Tongue (tissue), 2 donors: ENCODE measurements around the gene MEIKIN. TPM values are rescaled to one million over a fixed set of nuclear protein-coding genes. Genes with fewer than 3 reads are reported as not detected.
"Not testable (repeated sequence)": the region's sequence is repeated elsewhere in the genome, so short reads cannot be mapped to it uniquely, and the experiment has no call there.

Source experiments
- DNase-seq: peaks from one replicate; pipeline ENCODE4 v3.0.0-alpha.2; 2015
- total RNA-seq: library from RNA; depleted of rRNA; stranded (reverse); fragments of >200 nt; gene quantifications from one replicate; pipeline ENCODE4 v1.2.3, GENCODE V29; 2014

MEIKIN gene
- total RNA-seq, 1 donor from 2014 or later = 3.9 TPM

DNA sequence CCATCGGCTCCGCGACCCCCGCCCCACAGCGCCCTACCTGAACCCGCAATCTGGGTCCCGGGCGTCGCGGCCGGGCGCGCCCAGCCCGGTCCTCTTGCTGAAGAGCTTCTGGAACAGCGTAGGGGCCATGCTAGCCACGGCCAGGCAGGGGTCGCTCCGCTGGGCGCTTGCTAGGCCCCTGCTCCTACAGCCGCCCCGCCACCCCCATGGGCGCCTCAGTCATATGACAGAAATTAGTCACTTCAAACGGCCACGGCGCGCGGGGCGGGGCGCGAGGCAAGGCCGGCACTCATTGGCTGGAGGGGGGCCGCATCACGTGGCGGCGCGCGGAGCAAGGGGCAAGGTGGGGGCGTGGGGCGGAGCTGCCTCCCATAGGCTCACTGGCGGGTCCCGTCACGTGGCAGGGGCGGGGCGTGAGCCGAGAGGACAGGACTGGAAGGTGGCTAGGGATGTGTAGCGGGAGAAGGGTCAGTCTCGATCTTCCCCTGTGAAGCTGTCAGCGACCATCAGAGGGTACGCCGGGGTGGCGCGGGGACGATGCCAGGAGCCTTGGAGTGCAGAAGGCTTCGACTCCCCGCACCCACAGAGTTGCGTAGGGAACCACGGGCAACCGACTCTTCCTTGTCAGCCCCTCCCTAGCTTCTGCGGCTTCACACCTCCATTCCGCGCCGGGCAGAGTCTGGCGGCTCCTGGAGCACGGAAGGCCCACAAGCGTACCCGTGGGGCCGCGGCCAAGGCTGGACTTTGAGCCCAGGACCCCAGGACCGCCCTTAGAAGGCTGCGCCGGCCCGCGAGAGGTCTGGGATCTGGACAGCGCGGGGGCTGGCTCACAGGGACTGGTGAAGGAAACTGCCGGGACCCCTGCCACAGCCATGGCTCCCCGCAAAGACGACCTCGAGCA lies 148.4 kb downstream of the MEIKIN start, which contains the start of gene FNIP1:
TSS of gene FNIP1 (minus strand) at position 225 of the 901 bp plus-strand sequence. CDS start at position 129, 96 bp downstream.
- DNase-seq = peak; percentile 99

DNA sequence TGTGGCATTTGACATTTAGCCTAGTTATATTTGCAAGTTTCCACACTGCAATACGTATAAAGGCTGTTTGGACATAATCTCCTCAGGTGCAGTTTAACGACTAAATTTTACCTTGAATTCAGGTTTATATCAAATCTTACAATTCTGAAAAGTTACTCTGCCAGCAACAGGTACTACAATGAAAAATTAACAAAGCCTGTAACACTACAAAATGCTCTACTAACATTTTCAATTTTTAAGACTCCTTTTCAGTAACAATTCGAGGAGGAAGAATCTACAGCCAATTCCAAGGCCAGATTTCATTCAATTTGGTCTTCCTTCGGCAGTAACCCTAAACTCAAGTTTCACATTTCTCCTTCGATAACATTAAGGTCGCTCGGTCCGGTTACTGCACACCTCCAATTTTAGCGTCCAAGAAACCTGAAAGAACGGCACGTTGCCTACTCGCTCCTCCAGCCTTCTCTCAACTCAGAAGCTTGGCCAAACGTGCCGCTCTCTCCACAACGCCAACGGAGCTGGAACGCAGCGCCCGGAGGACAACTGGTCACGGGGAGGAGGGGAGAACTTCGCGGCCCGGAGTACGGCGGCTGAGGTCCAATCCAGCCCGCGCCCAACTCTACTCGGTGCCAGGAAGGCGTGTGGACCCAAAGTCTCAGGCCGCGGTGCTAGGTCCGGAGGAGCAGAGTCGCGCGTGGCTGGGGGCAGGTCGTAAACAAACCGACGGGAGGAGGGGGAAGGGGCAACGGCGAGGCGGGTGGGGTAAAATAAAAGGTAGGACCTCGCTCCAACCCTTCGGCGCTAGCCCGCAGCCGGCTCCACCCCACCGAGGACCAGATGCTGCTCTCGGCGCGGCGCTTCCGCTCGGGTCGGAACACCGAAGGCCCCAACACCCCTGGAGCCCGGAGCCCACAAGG lies 149.3 kb downstream of the MEIKIN start:
- DNase-seq = peak; percentile 75

DNA sequence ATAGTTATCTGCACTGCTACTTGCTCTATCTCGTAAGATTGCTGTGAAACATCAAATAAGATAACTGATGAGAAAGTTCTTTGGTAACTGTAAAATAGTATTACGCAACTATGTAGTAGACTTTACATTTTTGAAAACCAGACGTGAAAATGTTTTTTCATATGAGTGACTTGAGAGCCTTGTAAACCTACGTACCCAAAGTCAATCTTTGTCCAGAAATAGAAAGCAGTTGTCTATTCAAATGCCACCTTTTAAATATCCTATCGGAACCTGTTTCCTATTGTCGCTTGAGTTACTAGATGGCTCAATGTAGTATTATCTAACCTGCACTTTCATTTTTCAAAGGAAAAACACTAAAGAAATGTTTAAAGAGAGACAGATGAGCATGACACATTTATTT lies 150.2 kb downstream of the MEIKIN start:
- no peak for DNase-seq

DNA sequence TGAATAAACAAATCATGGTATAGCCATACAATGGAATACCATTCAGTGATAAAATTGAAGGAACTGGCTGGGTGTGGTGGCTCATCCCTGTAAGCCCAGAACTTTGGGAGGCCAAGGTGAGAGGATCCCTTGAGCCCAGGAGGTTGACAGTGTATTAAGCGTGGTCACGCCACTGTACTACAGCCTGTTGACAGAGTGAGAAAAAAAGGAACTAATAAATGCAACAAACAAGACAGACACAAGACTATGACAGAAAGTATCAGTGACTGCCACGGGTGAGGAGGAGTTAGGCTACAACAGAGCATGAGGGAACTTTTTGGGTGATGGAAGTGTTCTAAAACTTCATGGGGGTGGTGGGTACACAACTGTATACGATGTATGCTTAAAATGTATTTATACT lies 150.9 kb downstream of the MEIKIN start:
- DNase-seq = no peak

DNA sequence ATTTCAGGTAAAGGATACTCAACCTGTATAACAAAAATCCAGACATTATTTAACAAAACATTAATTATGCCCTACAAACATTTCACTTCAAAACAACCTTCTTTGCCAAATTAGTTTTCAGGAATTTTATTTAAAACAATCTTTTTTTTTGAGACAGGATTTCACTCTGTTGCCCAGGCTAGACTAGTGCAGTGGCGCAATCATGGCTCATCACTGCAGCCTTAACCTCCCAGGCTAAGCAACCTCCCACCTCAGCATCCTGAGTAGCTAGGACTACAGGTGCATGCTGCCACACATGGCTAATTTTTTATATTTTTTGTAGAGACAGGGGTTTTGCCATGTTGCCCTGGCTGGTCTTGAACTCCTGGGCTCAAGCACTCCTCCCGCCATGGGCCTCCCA lies 152.6 kb downstream of the MEIKIN start:
- no peak for DNase-seq

DNA sequence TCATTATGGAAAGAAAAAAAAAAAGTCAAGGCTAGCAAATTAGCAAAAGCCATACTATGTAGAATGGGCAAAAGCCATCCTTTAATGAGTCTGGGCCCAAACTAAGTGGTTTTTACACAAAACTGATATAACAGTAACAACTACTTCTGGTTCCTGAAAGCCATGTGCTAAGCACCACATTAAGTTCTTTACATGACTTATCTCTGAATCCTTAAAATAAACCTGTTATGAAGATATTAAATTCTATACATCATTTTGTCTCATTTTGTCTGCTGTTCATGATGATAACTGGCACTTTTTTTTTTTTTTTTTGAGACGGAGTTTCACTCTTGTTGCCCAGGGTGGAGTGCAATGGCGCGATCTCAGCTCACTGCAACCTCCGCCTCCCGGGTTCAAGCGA lies 153.6 kb downstream of the MEIKIN start:
- DNase-seq = no peak

DNA sequence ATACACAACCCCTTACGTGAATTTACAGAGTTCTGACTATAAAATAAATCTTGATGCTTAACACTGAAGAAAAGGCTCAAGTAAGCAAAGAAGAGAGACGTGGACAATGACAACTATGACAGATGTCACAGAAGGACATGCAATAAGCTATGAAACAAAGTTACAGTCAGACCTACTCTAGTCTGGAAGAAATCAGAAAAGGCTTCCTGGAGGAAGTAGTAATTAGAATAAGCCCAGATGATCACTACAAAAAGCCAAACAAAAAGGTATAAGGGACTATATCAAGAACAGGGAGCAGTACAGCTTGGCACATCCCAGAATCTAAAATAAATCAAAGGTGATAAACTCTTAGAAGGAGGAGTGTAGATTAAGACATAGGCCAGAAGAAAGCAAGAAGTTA lies 154.9 kb downstream of the MEIKIN start:
- no peak for DNase-seq

DNA sequence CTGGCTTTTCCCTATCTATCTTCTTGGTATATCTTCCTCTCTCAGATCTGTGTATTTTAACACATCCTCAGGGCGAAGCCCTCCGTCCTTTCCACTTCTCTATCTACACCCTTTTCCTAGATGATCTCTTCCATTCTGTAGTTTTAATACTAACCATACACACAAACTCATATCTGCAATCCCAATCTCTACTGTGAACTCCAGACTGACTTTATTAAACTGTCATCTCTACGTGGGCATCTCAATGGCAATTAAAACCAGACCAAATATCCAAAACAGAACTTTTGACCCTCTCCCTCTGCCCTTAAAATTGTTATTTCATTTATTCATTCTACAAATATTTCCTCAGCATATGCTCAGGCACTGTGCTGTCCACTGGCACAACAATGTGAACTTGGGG lies 155.7 kb downstream of the MEIKIN start:
- DNase-seq = no peak

DNA sequence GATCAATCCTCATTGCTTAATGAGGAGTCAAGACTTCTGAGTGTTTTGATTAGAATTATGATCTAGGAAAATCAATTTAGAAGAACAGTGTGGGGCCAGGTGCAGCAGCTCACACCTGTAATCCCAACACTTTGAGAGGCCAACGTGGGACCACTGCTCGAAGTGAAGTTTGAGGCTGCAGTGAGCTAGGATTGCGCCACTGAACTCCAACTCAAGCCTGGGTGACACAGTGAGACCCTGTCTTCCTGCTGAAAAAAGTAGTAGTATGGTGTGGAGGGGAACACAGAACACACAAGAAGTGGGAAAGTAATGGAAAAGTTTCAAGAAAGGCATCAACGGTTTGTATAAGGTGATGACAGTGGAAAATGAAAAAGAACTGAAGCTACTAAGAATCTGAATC lies 157.7 kb downstream of the MEIKIN start:
- no peak for DNase-seq

DNA sequence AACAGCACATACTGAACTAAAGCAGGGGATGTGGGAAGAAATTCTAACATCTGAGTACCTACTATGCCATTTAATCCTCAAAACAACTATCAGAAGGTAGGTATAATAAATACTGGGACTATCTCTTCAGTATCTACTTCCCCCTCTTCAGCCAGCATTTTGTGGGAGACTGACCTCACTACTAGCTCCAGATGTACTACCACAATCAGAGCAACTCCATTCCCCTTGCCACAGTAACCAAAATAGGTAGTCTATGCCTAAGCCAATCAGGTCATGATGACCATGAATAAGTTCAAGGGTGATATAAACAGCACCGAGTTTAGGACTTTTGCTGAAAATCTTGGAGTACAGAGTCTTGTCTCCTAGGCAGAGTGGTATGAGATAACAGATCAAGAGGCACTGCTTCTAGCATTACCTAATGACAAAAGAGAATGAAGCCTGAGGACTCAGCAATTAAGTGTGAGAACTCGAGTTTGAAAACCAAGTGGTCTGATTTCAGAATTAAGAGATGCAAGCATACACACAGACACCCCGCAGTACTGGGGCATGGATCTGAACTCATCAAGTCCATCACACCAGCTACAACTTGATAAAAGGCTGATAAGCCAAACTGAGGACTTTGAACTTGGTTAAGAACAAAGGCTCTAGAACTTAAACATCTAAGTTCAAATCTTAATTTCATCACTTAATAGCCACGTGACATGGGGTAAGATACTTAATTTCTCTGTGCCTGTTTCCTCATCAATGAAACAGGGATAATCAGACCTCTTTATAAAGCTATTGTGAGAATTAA lies 158.4 kb downstream of the MEIKIN start:
- DNase-seq = no peak

DNA sequence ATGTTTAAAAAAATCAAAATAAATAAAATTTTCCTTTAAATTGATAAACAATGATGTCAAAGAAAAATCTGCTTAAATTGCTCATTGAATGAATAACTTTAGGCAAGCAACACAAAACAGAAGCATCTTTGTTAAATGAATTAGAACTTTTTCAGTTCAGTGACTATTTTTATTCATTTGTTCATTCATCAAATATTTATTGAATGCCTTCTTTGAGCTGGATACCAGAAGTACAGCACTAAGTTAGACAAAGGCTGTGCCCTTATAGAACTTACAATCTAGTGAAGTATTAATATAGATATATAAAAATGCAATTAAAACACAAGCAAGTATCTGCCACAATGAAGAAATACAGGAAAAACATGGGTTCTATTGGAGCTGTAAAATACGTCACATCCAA lies 159.4 kb downstream of the MEIKIN start:
- no peak for DNase-seq

DNA sequence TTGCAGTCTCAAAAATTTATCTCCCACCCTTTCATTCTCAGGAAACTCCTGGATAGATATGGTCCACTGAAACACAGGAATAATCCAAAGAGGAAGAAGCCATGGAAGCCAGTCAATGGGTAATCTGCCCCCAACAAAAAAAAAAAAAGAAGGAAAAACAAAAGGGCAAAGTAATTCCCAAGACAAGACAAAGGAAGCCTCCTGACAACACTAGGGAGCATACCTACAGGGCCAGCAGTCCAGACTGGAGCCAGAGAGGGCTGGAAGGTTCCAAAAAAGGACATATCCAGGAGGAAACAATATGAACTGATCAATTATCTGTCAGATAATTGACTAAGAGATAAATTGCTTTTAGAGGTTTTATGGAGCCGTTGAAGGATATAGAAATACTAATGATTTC lies 161.6 kb downstream of the MEIKIN start:
- no peak for DNase-seq

DNA sequence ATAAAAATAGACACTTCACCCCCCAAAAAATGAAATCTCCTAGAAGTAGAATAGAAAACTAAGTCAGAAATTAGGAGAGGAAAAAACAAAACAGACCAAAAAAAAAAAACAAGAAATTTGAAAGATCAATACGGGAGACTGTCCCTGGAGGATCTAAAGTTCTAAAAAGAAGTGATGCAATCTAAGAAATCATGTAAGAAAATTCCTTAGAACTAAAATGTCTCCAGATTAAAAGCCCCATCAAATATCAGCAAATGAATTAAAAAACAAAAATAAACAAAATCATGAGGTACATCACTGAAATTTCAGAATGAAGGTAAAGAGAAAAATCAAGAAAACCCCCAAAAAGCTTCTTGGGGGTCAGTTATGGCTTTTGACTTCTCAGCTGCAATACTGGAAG lies 162.1 kb downstream of the MEIKIN start:
- no peak for DNase-seq

DNA sequence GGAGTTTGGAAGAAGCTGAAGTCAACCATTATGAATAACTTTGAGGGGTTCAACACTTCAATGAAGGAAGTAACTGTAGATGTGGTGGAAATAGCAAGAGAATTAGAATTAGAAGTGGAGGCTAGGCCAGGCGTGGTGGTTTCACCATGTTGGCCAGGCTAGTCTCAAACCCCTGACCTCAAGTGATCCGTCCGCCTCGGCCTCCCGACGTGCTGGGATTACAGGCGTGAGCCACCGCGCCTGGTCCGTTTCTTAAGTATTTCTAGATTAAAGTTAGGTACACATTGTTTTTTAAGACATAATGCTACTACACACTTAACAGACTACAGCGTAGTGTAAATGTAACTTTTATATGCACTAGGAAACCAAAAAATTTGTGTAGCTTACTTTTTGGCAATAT lies 162.7 kb downstream of the MEIKIN start:
- DNase-seq = no peak

DNA sequence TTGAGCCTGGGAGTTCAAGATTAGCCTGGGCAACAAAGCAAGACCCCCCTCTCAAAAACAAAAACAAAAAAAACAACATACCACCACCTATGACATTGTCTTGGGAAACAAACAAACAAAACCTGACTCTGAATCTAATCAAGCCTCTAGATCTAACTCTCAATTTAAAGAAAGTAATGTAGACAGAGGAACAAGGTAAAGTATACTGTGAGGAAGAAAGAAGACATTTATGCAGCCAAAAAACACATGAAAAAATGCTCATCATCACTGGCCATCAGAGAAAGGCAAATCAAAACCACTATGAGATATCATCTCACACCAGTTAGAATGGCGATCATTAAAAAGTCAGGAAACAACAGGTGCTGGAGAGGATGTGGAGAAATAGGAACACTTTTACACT lies 167.3 kb downstream of the MEIKIN start:
- not testable (repeated sequence) for DNase-seq

DNA sequence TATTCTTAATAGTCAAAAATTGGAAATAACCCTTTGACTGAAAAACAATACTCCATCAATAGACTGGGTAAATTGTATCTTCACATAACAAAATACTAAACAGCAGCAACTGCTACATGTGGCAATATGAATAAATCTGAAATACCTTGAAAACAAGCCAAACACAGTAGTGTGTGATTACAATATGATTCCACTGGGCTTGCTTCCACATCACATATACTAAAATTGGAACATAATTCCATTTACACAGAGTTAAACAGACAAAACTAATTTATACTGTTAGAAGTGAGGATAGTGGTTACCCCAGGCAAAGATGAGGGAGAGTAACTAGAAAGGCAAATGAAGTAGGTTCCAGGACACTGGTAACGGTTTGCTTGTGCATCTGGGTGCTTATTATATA lies 169.0 kb downstream of the MEIKIN start:
- no peak for DNase-seq

DNA sequence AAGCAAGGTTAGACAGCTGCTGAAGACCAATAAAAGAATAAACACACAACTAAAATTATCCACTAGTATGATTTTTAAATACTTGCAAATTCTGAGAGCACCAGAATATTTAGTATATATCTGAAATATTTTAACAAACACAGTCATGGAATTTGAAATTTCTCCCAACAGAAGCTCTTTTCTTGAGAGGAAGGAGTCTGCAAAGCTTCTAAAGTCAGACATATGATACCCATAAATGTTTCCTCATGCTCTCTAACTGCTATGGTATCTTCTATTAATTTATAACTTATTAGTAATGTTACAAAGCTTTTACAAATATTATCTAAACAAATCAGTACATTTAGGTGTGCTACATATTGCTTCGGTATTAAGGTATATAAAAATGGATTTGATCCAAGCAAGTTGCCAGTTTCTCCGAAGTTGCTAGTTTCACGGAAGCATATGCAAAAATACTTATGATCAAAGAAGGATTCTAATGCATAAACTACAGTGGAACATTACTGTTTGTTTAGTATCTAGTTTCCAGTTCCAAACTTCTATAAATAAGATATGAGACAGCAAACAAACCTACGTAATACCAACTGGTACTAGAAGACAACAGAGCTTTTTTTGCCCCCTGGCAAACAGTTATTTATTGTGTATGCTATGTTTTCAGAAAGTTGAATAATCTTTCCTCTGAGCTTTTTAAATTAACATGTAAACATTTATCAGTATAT lies 170.7 kb downstream of the MEIKIN start:
- no peak for DNase-seq

DNA sequence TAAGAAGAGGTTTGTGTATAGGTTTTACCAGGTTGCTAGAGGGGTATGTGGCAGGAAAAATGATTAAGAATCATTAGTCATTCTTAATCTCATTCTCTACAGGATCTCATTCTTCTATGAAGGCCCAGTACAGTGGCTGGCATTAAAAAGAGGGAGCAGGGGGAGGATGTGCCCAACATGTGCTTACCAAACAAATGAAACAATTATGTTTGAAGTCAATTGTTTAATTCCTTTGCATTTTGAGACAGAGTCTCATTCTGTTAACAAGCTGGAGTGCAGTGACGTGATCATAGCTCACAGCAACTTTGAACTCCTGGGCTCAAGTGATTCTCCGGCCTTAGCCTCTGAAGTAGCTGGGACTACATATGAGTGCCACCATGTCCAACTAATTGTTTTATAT lies 171.7 kb downstream of the MEIKIN start:
- DNase-seq = no peak

DNA sequence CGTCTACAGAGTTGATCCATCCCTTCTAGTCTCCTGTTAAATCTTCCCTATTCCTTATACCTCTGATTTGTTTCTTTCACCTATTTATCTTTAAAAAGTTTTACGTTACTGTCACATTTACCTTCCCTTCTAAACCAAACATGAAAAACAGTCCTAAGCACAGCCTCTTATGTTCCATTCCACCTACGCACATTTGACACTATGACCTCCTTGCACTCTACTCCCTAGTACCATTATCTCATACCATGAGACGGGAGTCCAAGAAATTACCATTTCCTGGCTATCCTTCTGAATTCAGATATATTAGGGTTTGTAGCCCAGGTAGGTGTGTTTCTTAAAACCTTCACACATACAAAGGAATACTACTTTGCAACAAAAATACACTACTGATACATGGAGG lies 173.8 kb downstream of the MEIKIN start:
- DNase-seq = no peak

DNA sequence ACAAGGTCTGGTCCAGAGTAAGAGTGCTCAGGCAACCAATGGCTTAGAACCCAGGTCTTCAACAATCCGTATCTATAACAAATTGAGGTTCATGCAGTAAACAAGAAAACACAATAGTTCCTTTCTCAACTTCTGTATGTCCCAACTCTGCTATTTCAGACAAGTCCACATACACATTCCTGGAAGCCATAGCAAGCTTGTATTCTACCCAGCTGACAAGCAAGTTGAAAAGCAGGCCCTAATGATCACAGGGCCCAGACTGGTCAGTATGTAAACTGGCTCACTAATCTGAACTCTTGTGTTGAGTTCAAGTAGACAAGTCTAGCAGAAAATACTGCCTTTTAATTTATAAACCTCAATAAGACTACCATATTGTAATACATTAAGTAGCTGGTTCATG lies 175.5 kb downstream of the MEIKIN start:
- no peak for DNase-seq

DNA sequence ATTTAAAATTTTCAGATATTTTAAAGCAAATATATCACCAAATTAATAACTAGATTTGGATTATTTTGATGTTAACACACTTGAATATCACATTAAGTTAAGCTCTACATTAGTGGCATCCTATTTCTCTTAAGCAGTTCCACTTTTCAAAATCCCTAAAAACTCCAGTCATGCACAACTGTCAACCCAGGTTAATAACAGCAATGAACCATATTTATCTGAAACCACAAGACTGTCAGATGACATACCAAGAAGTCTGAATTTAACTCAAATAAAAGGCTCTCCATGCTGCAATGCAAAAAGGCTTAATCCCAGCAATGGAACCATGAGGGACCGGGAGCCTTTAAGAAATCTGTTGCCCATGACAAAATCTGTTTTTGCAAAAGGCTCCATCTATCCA lies 176.1 kb downstream of the MEIKIN start:
- no peak for DNase-seq

DNA sequence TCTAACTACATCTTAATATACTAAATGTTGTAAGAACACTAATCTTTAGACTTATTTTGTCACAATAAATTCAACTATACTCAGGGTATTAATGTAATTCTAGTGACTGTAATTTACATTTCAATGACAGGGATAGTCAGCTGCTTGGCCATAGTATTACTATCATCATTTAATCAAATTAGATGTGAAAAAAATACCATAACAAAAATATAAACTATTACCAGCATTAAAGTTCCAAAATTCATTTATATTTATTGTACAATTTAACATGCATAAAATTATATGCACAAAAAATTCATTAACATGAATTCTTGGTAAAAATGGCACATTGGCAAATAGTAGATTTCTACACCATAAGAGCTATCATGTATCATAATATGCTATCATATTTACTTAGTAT lies 177.6 kb downstream of the MEIKIN start:
- DNase-seq = no peak
